Kidney epithelial cell (primary cell): ENCODE data around the gene SIAH3. TPM values are rescaled to one million over a fixed set of nuclear protein-coding genes. Genes with fewer than 3 reads are reported as not detected.

Experiments
- DNase-seq: peaks from one replicate; pipeline ENCODE4 v3.0.0-alpha.2; 2010; ENCODE audit warnings: low read depth
- H3K27me3 ChIP-seq: 2 replicates; pipeline ENCODE4 v1.6.0; 2011; ENCODE audit warnings: low read length; ENCODE audit not compliant: control insufficient read depth, insufficient read depth
- H3K36me3 ChIP-seq: 2 replicates; pipeline ENCODE4 v1.5.1; 2011; ENCODE audit warnings: low read length; ENCODE audit not compliant: control insufficient read depth, insufficient read depth
- H3K4me3 ChIP-seq: 2 replicates; pipeline ENCODE4 v1.5.1; 2011; ENCODE audit warnings: low read depth, mild to moderate bottlenecking, control low read depth, low read length
- CTCF ChIP-seq: IDR thresholded peaks from 2 replicates; pipeline ENCODE4 v1.5.1; 2011; ENCODE audit warnings: mild to moderate bottlenecking, moderate library complexity, low read length, control low read depth, inconsistent platforms; ENCODE audit not compliant: insufficient read depth, poor library complexity, severe bottlenecking
- total RNA-seq: library from RNA; depleted of rRNA; stranded (reverse); fragments of >200 nt; gene quantifications from 2 replicates; pipeline ENCODE4 v1.2.3, GENCODE V29; 2015

SIAH3 gene
- total RNA-seq, 1 donor from 2014 or later = 0.13 TPM

DNA sequence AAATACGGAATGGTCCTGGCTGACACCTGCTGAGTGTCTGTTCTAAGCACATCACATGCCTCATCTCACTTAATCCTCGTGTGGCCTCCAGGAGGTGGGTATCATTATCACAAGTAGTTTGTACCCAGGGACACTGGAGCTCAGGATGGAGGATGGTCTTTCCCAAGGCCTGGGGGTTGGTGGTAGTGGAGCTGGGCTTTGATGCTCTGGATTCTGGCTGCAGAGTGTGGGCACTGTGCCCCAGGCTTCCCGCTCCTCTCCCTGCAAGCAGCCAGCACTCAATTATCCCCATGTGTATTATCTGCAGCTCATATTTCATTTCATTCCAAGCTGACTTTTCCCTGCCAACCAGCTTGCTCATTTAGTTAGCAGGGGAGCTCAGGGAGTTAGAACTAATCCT lies 52.1 kb downstream of the SIAH3 start:
- no peak for DNase-seq
- no peak for TF ChIP-seq CTCF

DNA sequence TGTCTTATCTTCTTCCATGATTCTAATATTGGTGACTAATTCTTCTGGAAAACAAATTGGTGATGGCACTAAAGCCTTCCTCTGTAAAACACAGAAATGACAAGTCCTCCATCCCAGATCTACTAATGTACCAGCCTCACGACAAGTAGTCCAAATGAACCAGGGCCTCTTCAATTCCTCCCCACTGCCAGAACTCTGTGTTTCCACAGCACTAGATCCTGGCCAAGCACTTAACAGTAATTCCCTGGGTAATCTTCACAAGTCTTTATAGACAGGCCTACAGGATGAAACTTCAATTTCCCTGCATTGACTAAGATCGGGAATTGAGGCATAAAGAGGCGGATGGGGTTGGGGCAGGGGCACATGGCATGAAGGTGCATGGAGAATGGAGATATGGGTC lies 52.7 kb downstream of the SIAH3 start:
- no peaks in the 10 kb centered on the region for H3K27me3 ChIP-seq
- TF ChIP-seq CTCF = no peak
- H3K4me3 ChIP-seq = no peak overlapping the region
- no peak for DNase-seq
- no peaks in the 10 kb centered on the region for H3K36me3 ChIP-seq

More for the DNA sequence above, 52.1 kb downstream of the SIAH3 start:
- Histone ChIP-seq H3K4me3 (no peak overlapping the region), H3K36me3 (no peaks in the 10 kb centered on the region), H3K27me3 (no peaks in the 10 kb centered on the region)

DNA sequence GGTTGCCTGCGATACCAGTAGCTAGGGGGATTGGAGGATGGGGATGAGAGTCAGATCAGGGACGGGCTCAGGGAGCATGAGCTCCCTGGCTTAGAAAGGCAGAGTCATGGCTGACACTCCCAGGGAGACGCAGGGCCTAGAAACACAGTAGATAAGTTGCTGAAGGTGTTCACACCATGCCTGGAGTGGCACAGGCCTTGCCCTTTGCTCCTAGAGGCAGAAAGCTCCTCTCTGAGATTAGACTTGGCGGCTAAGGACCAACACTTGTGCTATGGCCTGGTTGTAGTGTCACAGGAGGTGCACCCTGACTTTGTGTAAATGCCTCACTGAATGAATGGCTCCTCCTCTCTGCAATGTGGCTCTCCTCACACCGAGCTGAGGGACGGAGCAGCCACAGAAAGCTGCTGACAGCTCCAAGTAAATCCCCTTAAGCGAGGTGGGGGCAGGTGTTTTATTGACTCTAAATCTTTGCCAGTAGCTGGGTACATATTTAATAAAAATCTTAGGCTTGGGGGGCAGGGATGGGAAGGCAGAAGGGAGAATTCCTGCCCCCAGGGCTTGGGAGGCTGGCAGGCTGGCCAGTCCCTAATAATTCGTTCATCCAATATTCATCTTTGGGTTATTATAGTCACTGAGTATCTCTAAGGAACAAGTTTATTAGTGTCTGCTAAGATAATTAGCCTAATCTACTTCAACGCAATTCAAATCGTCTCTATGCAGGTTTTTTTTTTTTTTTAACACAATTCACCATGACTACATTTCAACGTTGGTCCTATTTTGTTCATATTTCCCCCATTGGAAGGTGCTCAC lies 54.9 kb downstream of the SIAH3 start:
- DNase-seq = no peak
- no peak for TF ChIP-seq CTCF
- no peaks in the 10 kb centered on the region for H3K36me3 ChIP-seq
- H3K27me3 ChIP-seq = no peaks in the 10 kb centered on the region
- H3K4me3 ChIP-seq = no peak overlapping the region

DNA sequence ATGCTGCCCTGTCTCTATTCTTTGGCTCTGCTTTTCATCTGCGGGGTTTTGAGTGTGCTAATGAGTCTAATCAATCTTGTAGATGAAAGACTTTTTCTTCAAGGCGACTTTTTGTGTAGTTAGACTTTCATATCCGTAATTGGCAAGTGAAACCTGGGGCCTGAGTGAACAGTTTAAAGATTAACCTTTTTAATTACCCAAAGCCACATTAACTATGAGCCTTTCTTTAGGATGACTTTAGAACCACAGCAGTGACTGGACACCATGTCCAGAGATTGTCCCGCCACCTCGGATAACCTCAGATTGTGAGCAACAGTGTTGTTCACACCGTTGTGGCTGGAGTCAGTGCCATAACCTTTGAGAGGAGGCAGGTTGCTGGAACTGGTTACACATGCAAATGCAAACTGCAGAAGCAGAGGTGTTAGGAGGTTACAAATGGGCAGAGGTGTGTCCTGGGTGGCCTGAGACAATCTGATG lies 58.7 kb downstream of the SIAH3 start:
- no peaks in the 10 kb centered on the region for H3K36me3 ChIP-seq
- no peak overlapping the region for H3K4me3 ChIP-seq

DNA sequence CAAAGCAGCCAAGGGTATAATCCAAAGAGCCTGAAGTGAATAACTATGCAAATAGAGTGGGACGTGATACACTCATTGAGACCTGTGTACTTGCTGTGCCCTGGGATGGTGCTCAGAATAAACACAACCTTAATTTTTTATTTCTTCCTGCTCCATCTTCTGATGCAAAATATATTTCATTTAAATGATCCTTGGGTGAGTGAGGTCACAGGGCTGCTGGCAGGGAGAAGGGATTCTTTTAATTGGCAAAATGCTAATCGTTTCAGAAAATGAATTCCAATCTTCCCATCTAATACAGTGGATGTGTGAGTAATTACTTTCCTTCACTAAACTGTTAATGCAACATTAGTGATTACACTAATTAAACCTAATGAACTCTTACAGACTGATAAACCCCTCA lies 63.5 kb downstream of the SIAH3 start:
- no peaks in the 10 kb centered on the region for H3K36me3 ChIP-seq
- no peak for DNase-seq
- no peak for TF ChIP-seq CTCF
- H3K4me3 ChIP-seq = no peak overlapping the region
- H3K27me3 ChIP-seq = no peaks in the 10 kb centered on the region

More for the DNA sequence above, 58.7 kb downstream of the SIAH3 start:
- H3K27me3 ChIP-seq = no peaks in the 10 kb centered on the region
- no peak for TF ChIP-seq CTCF
- DNase-seq = no peak

- H3K27me3 ChIP-seq = no peaks in the 10 kb centered on the region
- no peak overlapping the region for H3K4me3 ChIP-seq
Observed at GRCh38 chr13:45787346-45787745, 64.2 kb downstream of the SIAH3 start.

More at GRCh38 chr13:45787346-45787745, 64.2 kb downstream of the SIAH3 start:
- H3K36me3 ChIP-seq = no peaks in the 10 kb centered on the region
- no peak for DNase-seq
- no peak for TF ChIP-seq CTCF
